ENCODE results near the gene KIF16B. TPM values are rescaled to one million over a fixed set of nuclear protein-coding genes. Genes with fewer than 3 reads are reported as not detected.

The KIF16B gene
- total and polyA plus RNA-seq, 10 of the 15 experiments (the other 5 are each of a cell fraction or from before 2014, with no cell fraction given): 0.21 to 5.2 (median 3.0) TPM

DNA sequence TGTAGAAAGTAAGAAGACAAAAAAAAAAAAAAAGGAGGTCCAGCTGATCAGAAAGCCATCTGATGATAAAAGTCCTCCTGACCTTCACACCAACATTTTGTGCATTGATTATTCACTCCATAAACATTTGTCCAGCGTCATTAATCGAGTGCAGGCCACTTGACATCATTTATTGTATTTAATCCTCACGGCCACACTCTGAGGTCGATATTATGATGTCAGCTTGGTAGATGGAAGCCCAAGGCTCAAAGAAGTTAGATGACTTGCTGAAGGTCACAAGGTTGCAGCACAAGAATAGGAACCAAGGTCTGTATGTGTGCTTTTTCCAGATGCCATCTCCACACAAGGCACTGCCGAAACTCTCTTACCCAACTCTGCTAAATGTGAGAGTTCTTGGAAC lies 328.4 kb downstream of the KIF16B start:
- RAD21 ChIA-PET (ENCODE audit: unreplicated experiment): no interaction called here
- Histone ChIP-seq H3K9me3 (replicated peaks; ENCODE audit: control insufficient read depth, insufficient read depth, low read length) (no peaks in the 10 kb centered on the region), H2AFZ (ENCODE audit: control insufficient read depth, low read depth, low read length) (no peak overlapping the region), H4K20me1 (ENCODE audit: control insufficient read depth, insufficient read depth) (no peaks in the 10 kb centered on the region), H3K4me2 (ENCODE audit: control insufficient read depth, insufficient read depth) (no peak overlapping the region), H3K4me3 (no peak overlapping the region), H3K9ac (ENCODE audit: control insufficient read depth, insufficient read depth, low read length) (no peak overlapping the region), H3K79me2 (ENCODE audit: control insufficient read depth, insufficient read depth, low read length) (no peaks in the 10 kb centered on the region), H3K36me3 (ENCODE audit: control insufficient read depth in 2 of 2, insufficient read depth in 2 of 2, low read length in 1 of 2) (no peaks in the 10 kb centered on the region), H3K27ac (ENCODE audit: control insufficient read depth, insufficient read depth) (no peak overlapping the region), H3K4me1 (ENCODE audit: control insufficient read depth, insufficient read depth, low read length) (no peaks in the 10 kb centered on the region), H3K27me3 (replicated peaks in 1 of 2; ENCODE audit: control insufficient read depth in 2 of 2, insufficient read depth in 2 of 2, low read length in 1 of 2) (no peaks in the 10 kb centered on the region)
- TF ChIP-seq MXI1 (IDR thresholded peaks at IDR 0.05; ENCODE audit: low read depth, low read length) (no peak), IKZF2 (IDR thresholded peaks at IDR 0.05) (no peak), CEBPB (IDR thresholded peaks at IDR 0.05; ENCODE audit: borderline replicate concordance in 1 of 2, low read depth in 2 of 2, low read length in 2 of 2) (no peak), FOXK2 (IDR thresholded peaks at IDR 0.05) (no peak), ZBED1 (IDR thresholded peaks at IDR 0.05; ENCODE audit: borderline replicate concordance) (no peak), FOS (IDR thresholded peaks at IDR 0.05; ENCODE audit: borderline replicate concordance, extremely low read depth, insufficient read length) (no peak), STAT3 (IDR thresholded peaks at IDR 0.05; ENCODE audit: low read depth, low read length) (no peak), PAX8 (IDR thresholded peaks at IDR 0.05) (no peak)
- TF ChIP-seq, protein P1, sequence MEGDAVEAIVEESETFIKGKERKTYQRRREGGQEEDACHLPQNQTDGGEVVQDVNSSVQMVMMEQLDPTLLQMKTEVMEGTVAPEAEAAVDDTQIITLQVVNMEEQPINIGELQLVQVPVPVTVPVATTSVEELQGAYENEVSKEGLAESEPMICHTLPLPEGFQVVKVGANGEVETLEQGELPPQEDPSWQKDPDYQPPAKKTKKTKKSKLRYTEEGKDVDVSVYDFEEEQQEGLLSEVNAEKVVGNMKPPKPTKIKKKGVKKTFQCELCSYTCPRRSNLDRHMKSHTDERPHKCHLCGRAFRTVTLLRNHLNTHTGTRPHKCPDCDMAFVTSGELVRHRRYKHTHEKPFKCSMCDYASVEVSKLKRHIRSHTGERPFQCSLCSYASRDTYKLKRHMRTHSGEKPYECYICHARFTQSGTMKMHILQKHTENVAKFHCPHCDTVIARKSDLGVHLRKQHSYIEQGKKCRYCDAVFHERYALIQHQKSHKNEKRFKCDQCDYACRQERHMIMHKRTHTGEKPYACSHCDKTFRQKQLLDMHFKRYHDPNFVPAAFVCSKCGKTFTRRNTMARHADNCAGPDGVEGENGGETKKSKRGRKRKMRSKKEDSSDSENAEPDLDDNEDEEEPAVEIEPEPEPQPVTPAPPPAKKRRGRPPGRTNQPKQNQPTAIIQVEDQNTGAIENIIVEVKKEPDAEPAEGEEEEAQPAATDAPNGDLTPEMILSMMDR (IDR thresholded peaks at IDR 0.05 in 2 of 3, conservative IDR thresholded peaks at IDR 0.05 in 1 of 3; ENCODE audit: control insufficient read depth in 2 of 3, extremely low read depth in 1 of 3, insufficient read depth in 1 of 3, low read depth in 3 of 3, low read length in 3 of 3): no peak
- in situ Hi-C loops (cut with MboI): no loop called here
- ATAC-seq (no peak), DNase-seq (ENCODE audit: low read depth, low spot score) (no peak), FAIRE-seq (no peak)
- SMC1A ChIA-PET (ENCODE audit: uncharacterized antibody, unreplicated experiment): no interaction called here
- POLR2A ChIA-PET: no interaction called here
- CTCF ChIA-PET: interaction anchor here (0.6 kb wide), 1 partner anchor 537 kb away, joined by 4 read pairs; no protein-coding TSS in a partner anchor
- 45% methylated on average over 5 of the region's 5 CpGs for WGBS (ENCODE audit: insufficient coverage, insufficient replicate concordance, low lambda C conversion rate, missing lambda C conversion rate)
- intact Hi-C loops (cut with micrococcal nuclease; ENCODE audit: unreplicated experiment): loop anchor here (10.0 kb wide), 1 partner anchor 540 kb away; no protein-coding TSS in a partner anchor
- BruUV-seq (replicated peaks): no TSS peak

Data from GM12878 (cell line).